WTC11 (cell line): ENCODE measurements around the gene MPZL3.

Experiments used
- CBFB ChIP-seq: sonication (generic); formaldehyde crosslinking; IDR thresholded peaks from 2 replicates; pipeline ENCODE4 v1.8.1; 2022; ENCODE audit warnings: mild to moderate bottlenecking, low read depth, missing genetic modification reagents
- GABPB1 ChIP-seq: sonication (generic); formaldehyde crosslinking; IDR thresholded peaks from 2 replicates; pipeline ENCODE4 v1.8.1; 2023; ENCODE audit warnings: mild to moderate bottlenecking, missing genetic modification reagents
- JAZF1 ChIP-seq: fragments of 250-450 bp; sonication (Bioruptor Pico); IDR thresholded peaks from 2 replicates; pipeline ENCODE4 v1.9.0; 2021; ENCODE audit warnings: moderate library complexity, mild to moderate bottlenecking, inconsistent platforms
- JUN ChIP-seq: sonication (generic); formaldehyde crosslinking; IDR thresholded peaks from 2 replicates; pipeline ENCODE4 v1.8.0; 2023; ENCODE audit warnings: mild to moderate bottlenecking, missing genetic modification reagents
- NR1H2 ChIP-seq: sonication (generic); formaldehyde crosslinking; IDR thresholded peaks from 2 replicates; pipeline ENCODE4 v1.9.0; 2021; ENCODE audit warnings: mild to moderate bottlenecking, moderate library complexity, missing genetic modification reagents
- RELA ChIP-seq: sonication (generic); formaldehyde crosslinking; IDR thresholded peaks from 2 replicates; pipeline ENCODE4 v1.8.1; 2022; ENCODE audit warnings: missing genetic modification reagents, mild to moderate bottlenecking, borderline replicate concordance
- ZNF263 ChIP-seq: sonication (generic); formaldehyde crosslinking; IDR thresholded peaks from 2 replicates; pipeline ENCODE4 v1.8.1; 2022; ENCODE audit warnings: low read depth, mild to moderate bottlenecking, moderate library complexity, missing genetic modification reagents
- TF ChIP-seq, protein P1 (sequence below): fragments of 200-600 bp; IDR thresholded peaks from 2 replicates; pipeline ENCODE4 v1.8.0; 2022; ENCODE audit warnings: antibody characterized with exemption
- TF ChIP-seq, protein P2 (sequence below): sonication (generic); formaldehyde crosslinking; conservative IDR thresholded peaks from 2 replicates; pipeline ENCODE4 v1.8.1; 2023; ENCODE audit warnings: mild to moderate bottlenecking, low read depth, missing genetic modification reagents, moderate library complexity
- TF ChIP-seq, protein P3 (sequence below): sonication (generic); formaldehyde crosslinking; IDR thresholded peaks from 2 replicates; pipeline ENCODE4 v1.8.0; 2022; ENCODE audit warnings: mild to moderate bottlenecking, missing genetic modification reagents
- TF ChIP-seq, protein P4 (sequence below): sonication (generic); formaldehyde crosslinking; IDR thresholded peaks from 2 replicates; pipeline ENCODE4 v1.8.0; 2023; ENCODE audit warnings: missing genetic modification reagents
- TF ChIP-seq, protein P5 (sequence below): sonication (generic); formaldehyde crosslinking; IDR thresholded peaks from 2 replicates; pipeline ENCODE4 v1.8.0; 2022; ENCODE audit warnings: mild to moderate bottlenecking, missing genetic modification reagents
- TF ChIP-seq, protein P6 (sequence below): sonication (generic); formaldehyde crosslinking; conservative IDR thresholded peaks from 2 replicates; pipeline ENCODE4 v1.8.1; 2022; ENCODE audit warnings: mild to moderate bottlenecking, missing genetic modification reagents

DNA sequence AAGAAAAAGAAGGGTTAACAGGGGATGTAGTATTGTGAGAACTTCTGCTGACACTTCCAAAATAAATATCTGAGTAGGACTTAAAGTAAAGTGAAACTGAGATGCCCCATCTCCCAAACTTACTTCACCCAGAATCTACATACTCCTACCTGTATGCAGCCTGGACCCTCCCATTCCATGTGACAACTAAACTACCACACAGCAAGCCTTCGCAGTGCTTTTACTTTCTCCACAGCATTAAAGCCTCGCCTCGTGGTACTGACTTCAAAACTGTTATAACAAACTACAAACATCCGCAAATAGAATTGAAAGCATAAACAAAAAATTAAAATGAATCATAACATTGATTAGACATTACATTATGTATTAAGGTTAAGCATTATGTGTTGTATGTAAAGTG is 10.9 kb upstream of the MPZL3 start:
- TF ChIP-seq, protein P1, sequence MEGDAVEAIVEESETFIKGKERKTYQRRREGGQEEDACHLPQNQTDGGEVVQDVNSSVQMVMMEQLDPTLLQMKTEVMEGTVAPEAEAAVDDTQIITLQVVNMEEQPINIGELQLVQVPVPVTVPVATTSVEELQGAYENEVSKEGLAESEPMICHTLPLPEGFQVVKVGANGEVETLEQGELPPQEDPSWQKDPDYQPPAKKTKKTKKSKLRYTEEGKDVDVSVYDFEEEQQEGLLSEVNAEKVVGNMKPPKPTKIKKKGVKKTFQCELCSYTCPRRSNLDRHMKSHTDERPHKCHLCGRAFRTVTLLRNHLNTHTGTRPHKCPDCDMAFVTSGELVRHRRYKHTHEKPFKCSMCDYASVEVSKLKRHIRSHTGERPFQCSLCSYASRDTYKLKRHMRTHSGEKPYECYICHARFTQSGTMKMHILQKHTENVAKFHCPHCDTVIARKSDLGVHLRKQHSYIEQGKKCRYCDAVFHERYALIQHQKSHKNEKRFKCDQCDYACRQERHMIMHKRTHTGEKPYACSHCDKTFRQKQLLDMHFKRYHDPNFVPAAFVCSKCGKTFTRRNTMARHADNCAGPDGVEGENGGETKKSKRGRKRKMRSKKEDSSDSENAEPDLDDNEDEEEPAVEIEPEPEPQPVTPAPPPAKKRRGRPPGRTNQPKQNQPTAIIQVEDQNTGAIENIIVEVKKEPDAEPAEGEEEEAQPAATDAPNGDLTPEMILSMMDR = no peak
- TF ChIP-seq, protein P2, sequence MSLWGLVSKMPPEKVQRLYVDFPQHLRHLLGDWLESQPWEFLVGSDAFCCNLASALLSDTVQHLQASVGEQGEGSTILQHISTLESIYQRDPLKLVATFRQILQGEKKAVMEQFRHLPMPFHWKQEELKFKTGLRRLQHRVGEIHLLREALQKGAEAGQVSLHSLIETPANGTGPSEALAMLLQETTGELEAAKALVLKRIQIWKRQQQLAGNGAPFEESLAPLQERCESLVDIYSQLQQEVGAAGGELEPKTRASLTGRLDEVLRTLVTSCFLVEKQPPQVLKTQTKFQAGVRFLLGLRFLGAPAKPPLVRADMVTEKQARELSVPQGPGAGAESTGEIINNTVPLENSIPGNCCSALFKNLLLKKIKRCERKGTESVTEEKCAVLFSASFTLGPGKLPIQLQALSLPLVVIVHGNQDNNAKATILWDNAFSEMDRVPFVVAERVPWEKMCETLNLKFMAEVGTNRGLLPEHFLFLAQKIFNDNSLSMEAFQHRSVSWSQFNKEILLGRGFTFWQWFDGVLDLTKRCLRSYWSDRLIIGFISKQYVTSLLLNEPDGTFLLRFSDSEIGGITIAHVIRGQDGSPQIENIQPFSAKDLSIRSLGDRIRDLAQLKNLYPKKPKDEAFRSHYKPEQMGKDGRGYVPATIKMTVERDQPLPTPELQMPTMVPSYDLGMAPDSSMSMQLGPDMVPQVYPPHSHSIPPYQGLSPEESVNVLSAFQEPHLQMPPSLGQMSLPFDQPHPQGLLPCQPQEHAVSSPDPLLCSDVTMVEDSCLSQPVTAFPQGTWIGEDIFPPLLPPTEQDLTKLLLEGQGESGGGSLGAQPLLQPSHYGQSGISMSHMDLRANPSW (CRISPR knock-in tag) = no peak
- TF ChIP-seq, protein P3, sequence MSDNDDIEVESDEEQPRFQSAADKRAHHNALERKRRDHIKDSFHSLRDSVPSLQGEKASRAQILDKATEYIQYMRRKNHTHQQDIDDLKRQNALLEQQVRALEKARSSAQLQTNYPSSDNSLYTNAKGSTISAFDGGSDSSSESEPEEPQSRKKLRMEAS (CRISPR knock-in tag) = no peak
- TF ChIP-seq, protein P4, sequence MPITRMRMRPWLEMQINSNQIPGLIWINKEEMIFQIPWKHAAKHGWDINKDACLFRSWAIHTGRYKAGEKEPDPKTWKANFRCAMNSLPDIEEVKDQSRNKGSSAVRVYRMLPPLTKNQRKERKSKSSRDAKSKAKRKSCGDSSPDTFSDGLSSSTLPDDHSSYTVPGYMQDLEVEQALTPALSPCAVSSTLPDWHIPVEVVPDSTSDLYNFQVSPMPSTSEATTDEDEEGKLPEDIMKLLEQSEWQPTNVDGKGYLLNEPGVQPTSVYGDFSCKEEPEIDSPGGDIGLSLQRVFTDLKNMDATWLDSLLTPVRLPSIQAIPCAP (CRISPR knock-in tag) = no peak
- TF ChIP-seq CBFB (CRISPR knock-in tag) (no peak), NR1H2 (CRISPR knock-in tag) (no peak), RELA (CRISPR knock-in tag) (no peak), JAZF1 (CRISPR knock-in tag) (no peak), GABPB1 (no peak), ZNF263 (CRISPR knock-in tag) (no peak), JUN (no peak)
- TF ChIP-seq, protein P5, sequence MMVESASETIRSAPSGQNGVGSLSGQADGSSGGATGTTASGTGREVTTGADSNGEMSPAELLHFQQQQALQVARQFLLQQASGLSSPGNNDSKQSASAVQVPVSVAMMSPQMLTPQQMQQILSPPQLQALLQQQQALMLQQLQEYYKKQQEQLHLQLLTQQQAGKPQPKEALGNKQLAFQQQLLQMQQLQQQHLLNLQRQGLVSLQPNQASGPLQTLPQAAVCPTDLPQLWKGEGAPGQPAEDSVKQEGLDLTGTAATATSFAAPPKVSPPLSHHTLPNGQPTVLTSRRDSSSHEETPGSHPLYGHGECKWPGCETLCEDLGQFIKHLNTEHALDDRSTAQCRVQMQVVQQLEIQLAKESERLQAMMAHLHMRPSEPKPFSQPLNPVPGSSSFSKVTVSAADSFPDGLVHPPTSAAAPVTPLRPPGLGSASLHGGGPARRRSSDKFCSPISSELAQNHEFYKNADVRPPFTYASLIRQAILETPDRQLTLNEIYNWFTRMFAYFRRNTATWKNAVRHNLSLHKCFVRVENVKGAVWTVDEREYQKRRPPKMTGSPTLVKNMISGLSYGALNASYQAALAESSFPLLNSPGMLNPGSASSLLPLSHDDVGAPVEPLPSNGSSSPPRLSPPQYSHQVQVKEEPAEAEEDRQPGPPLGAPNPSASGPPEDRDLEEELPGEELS (CRISPR knock-in tag) = no peak
- TF ChIP-seq, protein P6, sequence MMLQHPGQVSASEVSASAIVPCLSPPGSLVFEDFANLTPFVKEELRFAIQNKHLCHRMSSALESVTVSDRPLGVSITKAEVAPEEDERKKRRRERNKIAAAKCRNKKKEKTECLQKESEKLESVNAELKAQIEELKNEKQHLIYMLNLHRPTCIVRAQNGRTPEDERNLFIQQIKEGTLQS (CRISPR knock-in tag) = no peak
